ENCODE results near the gene GLS. TPM values are rescaled to one million over a fixed set of nuclear protein-coding genes. Genes with fewer than 3 reads are reported as not detected.

The GLS gene
- total and polyA plus RNA-seq, 2 of the 13 experiments (the other 11 are each of a cell fraction or from before 2014, with no cell fraction given): 78.6 to 183 TPM

GRCh38 chr2:190978389-190979053, 97.9 kb downstream of the GLS start:
- Histone ChIP-seq H3K27me3 (ENCODE audit: control insufficient read depth in 1 of 2, insufficient read depth in 2 of 2, low read length in 2 of 2) (no peaks in the 10 kb centered on the region), H3K4me1 (ENCODE audit: insufficient read depth, low read length) (no peaks in the 10 kb centered on the region), H3K27ac (ENCODE audit: extremely low read length, insufficient read depth, low read length) (no peak overlapping the region), H3K36me3 (replicated peaks in 1 of 2; ENCODE audit: control insufficient read depth in 1 of 2, insufficient read depth in 2 of 2, low read length in 2 of 2) (peaks cover 40 to 94% of the 10 kb centered on the region in 2 experiments), H3K79me2 (ENCODE audit: insufficient read depth, low read length) (no peaks in the 10 kb centered on the region), H3K9me3 (ENCODE audit: low read length) (no peaks in the 10 kb centered on the region), H3K9ac (ENCODE audit: insufficient read depth, low read depth, low read length) (no peak overlapping the region), H4K20me1 (ENCODE audit: insufficient read depth, low read length) (no peaks in the 10 kb centered on the region), H3K4me2 (ENCODE audit: low read depth, low read length) (no peak overlapping the region), H3K4me3 (replicated peaks in 1 of 3; ENCODE audit: insufficient read depth in 1 of 3, low read depth in 2 of 3, low read length in 3 of 3) (no peak overlapping the region), H2AFZ (ENCODE audit: low read length) (no peak overlapping the region)
- no peak for TF ChIP-seq EHMT2 (IDR thresholded peaks at IDR 0.05; ENCODE audit: borderline replicate concordance, low read depth, low read length)
- intact Hi-C loops (cut with micrococcal nuclease; ENCODE audit: unreplicated experiment): no loop called here
- FAIRE-seq (no peak), DNase-seq (ENCODE audit: low spot score) (no peak), ATAC-seq (no peak)
- in situ Hi-C loops (cut with HindIII; ENCODE audit: extremely low pct_ligation_motif_present, low pct_unique_long_range_greater_than_20kb): no loop called here
- WGBS (ENCODE audit: low lambda C conversion rate): 97% methylated on average over 15 of the region's 17 CpGs
- ChIA-PET CTCF (ENCODE audit: low intra/inter-chr PET ratio, low total read pairs) (no interaction called here), POLR2A (no interaction called here)
- BruUV-seq (replicated peaks): no TSS peak

GRCh38 chr2:190979906-190980629, 99.4 kb downstream of the GLS start:
- 93% methylated on average over 14 of the region's 14 CpGs for WGBS (ENCODE audit: low lambda C conversion rate)
- no peak overlapping the region for H3K4me3 ChIP-seq (replicated peaks in 1 of 3; ENCODE audit: insufficient read depth in 1 of 3, low read depth in 2 of 3, low read length in 3 of 3)
- no peaks in the 10 kb centered on the region for H3K9me3 ChIP-seq (ENCODE audit: low read length)
- POLR2A ChIA-PET: no interaction called here
- no peaks in the 10 kb centered on the region for H3K4me1 ChIP-seq (ENCODE audit: insufficient read depth, low read length)
- H4K20me1 ChIP-seq (ENCODE audit: insufficient read depth, low read length): no peaks in the 10 kb centered on the region
- peaks cover 42 to 93% of the 10 kb centered on the region in 2 experiments for H3K36me3 ChIP-seq (replicated peaks in 1 of 2; ENCODE audit: control insufficient read depth in 1 of 2, insufficient read depth in 2 of 2, low read length in 2 of 2)
- in situ Hi-C loops (cut with HindIII; ENCODE audit: extremely low pct_ligation_motif_present, low pct_unique_long_range_greater_than_20kb): no loop called here
- intact Hi-C loops (cut with micrococcal nuclease; ENCODE audit: unreplicated experiment): loop anchor here (10.0 kb wide), 1 partner anchor 375 kb away; no protein-coding TSS in a partner anchor
- no peaks in the 10 kb centered on the region for H3K79me2 ChIP-seq (ENCODE audit: insufficient read depth, low read length)
- H3K27ac ChIP-seq (ENCODE audit: extremely low read length, insufficient read depth, low read length): no peak overlapping the region
- no peaks in the 10 kb centered on the region for H3K27me3 ChIP-seq (ENCODE audit: control insufficient read depth in 1 of 2, insufficient read depth in 2 of 2, low read length in 2 of 2)
- no peak overlapping the region for H3K4me2 ChIP-seq (ENCODE audit: low read depth, low read length)
- FAIRE-seq: no peak
- no peak overlapping the region for H3K9ac ChIP-seq (ENCODE audit: insufficient read depth, low read depth, low read length)
- CTCF ChIA-PET (ENCODE audit: low intra/inter-chr PET ratio, low total read pairs): no interaction called here
- ATAC-seq: no peak
- BruUV-seq (replicated peaks): no TSS peak
- H2AFZ ChIP-seq (ENCODE audit: low read length): no peak overlapping the region
- no peak for DNase-seq (ENCODE audit: low spot score)
- TF ChIP-seq IKZF4 (CRISPR knock-in tag; IDR thresholded peaks at IDR 0.05; ENCODE audit: borderline replicate concordance, low read depth, not compliant biosample characterization) (no peak), ZNF451 (CRISPR knock-in tag; IDR thresholded peaks at IDR 0.05) (no peak), GFI1 (CRISPR knock-in tag; IDR thresholded peaks at IDR 0.05; ENCODE audit: borderline replicate concordance) (no peak), JARID2 (CRISPR knock-in tag; IDR thresholded peaks at IDR 0.05; ENCODE audit: insufficient replicate concordance) (no peak), FOXP4 (CRISPR knock-in tag; IDR thresholded peaks at IDR 0.05) (no peak), SNRNP70 (IDR thresholded peaks at IDR 0.05; ENCODE audit: low read depth, low read length) (no peak), ZNF18 (CRISPR knock-in tag; IDR thresholded peaks at IDR 0.05; ENCODE audit: insufficient replicate concordance) (no peak), GTF3A (CRISPR knock-in tag; conservative IDR thresholded peaks at IDR 0.05) (no peak)

Data from HepG2 (cell line).